DND-41 (cell line): Measurements from ENCODE around the gene SLX4IP.

Source experiments
- EZH2 ChIP-seq: IDR thresholded peaks from 3 replicates; pipeline ENCODE4 v1.6.1; 2012; ENCODE audit warnings: borderline replicate concordance, low read depth, mild to moderate bottlenecking, moderate library complexity, low read length, inconsistent platforms; ENCODE audit not compliant: severe bottlenecking
- TF ChIP-seq, protein P1 (sequence below): IDR thresholded peaks from 2 replicates; pipeline ENCODE4 v1.5.1; 2012; ENCODE audit warnings: borderline replicate concordance, low read length, moderate library complexity, mild to moderate bottlenecking; ENCODE audit not compliant: poor library complexity, severe bottlenecking; ENCODE audit errors: extremely low read depth

DNA sequence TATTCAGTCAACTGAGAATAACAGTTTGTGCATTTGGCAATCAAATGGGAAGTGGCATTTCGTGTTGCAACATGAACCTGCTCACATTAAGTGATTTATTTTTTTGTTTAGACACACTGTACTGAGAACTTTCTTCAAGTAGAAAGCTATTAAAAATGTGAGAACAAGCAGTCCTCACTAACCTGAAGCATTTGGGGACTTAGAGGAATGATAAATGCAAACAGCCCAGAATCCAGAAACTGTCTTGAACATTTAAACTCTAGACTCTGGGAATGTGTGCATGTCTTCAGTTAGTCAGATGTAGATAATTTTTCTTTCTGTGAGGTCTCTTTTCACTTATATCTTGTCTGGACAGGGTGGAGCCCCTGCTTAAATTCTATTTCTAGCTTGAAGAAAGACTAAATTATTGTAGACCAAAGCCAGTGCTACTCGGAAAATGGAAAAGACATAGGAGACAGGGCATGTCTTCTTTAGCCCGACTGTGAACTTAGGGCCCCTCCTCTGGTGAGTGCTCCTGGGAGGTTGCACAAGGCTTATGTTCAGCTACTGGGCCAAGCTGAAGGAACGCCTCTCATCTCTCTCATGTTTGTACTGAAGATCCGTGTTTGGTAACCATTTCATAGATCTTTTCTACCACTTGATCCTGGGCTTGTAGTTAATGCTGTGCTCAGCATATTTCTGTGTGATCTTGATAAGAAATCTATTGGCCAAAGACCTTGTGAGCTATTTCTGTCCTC lies 70.1 kb downstream of the SLX4IP start:
- TF ChIP-seq, protein P1, sequence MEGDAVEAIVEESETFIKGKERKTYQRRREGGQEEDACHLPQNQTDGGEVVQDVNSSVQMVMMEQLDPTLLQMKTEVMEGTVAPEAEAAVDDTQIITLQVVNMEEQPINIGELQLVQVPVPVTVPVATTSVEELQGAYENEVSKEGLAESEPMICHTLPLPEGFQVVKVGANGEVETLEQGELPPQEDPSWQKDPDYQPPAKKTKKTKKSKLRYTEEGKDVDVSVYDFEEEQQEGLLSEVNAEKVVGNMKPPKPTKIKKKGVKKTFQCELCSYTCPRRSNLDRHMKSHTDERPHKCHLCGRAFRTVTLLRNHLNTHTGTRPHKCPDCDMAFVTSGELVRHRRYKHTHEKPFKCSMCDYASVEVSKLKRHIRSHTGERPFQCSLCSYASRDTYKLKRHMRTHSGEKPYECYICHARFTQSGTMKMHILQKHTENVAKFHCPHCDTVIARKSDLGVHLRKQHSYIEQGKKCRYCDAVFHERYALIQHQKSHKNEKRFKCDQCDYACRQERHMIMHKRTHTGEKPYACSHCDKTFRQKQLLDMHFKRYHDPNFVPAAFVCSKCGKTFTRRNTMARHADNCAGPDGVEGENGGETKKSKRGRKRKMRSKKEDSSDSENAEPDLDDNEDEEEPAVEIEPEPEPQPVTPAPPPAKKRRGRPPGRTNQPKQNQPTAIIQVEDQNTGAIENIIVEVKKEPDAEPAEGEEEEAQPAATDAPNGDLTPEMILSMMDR: no peak
- no peak for TF ChIP-seq EZH2
